HG03439 (cell line): ENCODE results near the gene SLC2A4RG.

ENCODE experiments used
- ATAC-seq: cut with Tn5 transposase; IDR thresholded peaks from one replicate; pipeline ENCODE4 v1.9.1; 2021; ENCODE audit warnings: mild to moderate bottlenecking, moderate library complexity; ENCODE audit not compliant: unreplicated experiment

Gene SLC2A4RG

DNA sequence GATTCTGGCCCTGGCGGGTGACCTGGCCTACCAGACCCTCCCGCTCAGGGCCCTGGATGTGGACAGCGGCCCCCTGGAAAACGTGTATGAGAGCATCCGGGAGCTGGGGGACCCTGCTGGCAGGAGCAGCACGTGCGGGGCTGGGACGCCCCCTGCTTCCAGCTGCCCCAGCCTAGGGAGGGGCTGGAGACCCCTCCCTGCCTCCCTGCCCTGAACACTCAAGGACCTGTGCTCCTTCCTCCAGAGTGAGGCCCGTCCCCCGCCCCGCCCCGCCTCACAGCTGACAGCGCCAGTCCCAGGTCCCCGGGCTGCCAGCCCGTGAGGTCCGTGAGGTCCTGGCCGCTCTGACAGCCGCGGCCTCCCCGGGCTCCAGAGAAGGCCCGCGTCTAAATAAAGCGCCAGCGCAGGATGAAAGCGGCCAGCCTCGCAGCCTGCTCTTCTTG, 868 bp upstream of the SLC2A4RG start:
- ATAC-seq = no peak

DNA sequence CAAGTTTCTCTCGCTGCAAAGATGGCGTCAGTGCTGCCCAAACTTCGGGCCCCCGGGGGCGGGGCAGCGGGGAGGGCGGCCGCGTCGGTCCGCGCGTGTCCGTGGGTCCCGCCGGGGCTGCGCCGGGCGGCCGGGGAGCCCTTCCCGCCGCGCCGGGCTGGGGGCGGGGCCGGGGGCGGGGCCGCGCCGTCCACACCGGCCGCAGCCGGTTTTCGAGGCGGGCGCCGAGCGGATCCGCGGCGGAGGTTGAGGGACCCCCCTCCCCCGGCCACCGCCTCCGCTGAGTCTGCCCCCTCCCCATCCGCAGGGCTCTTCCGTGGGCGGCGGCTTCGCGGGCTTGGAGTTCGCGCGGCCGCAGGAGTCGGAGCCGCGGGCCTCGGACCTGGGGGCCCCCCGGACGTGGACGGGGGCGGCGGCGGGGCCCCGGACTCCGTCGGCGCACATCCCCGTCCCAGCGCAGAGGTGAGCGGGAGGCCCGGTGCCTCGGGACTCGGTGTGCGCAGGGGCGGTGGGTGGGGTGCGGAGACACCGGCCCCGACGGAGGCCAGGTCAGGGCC, 572 bp downstream of the SLC2A4RG start:
- no peak for ATAC-seq

GRCh38 chr20:63740627-63741353, 1.2 kb downstream of the SLC2A4RG start:
- no peak for ATAC-seq

- no peak for ATAC-seq
Observed at GRCh38 chr20:63741354-63741675, 1.7 kb downstream of the SLC2A4RG start.

DNA sequence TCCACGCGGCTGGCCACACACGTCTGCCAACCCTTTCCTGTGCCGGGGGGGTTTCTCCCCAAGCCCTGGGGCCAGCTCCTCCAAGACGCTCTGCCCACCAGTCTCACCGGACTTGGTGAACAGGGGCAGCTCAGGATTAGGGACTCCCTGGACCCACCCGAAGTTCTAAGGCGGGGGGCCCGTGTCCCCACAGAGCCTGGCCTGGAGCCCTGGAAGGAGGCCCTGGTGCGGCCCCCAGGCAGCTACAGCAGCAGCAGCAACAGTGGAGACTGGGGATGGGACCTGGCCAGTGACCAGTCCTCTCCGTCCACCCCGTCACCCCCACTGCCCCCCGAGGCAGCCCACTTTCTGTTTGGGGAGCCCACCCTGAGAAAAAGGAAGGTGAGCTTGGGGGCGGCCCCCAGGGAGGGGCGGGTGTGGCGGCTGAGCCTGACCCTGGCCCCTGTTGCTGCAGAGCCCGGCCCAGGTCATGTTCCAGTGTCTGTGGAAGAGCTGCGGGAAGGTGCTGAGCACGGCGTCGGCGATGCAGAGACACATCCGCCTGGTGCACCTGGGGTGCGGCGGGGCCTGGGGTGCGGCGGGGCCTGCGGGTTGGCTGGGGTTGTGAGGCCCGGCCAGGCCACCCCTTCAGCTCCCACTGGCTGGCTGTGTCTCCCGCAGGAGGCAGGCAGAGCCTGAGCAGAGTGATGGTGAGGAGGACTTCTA, 2.3 kb downstream of the SLC2A4RG start:
- no peak for ATAC-seq

- no peak for ATAC-seq
Observed at GRCh38 chr20:63742381-63743024, 2.9 kb downstream of the SLC2A4RG start.

- ATAC-seq = no peak
Observed at GRCh38 chr20:63743210-63743970, 3.8 kb downstream of the SLC2A4RG start.

- no peak for ATAC-seq
Observed at GRCh38 chr20:63744158-63744557, 4.6 kb downstream of the SLC2A4RG start.

DNA sequence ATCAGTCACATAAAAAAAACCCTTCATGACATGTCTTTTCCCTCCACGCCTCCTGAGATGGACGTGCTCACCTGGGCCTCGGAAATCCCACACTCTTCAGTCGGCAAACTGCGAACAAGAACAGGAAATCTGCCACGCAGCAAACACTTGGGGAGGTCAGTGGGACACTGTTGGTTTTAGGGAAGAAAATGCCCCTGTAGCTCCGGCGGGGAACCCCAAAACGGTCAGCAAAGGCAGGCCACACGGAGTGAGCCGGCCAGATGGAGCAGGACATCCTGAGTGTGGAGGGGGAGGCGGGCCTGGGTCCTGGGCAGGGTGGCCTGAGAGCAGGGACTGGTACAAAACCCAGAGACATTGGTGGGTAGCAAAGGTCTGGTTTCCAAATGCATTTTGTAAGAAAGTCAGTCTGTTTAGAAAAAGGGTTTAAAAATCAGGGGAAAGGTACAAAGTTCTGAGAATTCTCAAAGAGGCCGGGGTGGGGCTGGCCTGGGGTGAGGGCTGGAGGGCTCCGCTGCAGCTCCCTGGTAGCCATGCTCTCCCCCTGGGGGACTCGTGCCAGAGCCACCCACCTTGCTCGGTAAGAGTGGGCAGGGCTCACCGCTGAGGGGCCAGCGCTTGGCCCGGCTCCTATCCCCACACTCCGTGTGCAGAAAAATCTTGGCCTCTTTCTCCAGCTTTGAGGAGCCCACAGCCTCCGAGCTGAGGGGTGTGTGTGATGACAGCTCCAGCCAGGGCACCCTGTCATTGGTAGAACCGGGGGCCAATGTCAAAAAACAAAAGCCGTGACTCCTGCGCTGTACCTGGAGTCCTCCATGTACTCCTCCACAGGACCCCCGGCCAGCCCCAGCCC, 5.2 kb downstream of the SLC2A4RG start:
- no peak for ATAC-seq

- no peak for ATAC-seq
Observed at GRCh38 chr20:63745424-63745805, 5.8 kb downstream of the SLC2A4RG start.

DNA sequence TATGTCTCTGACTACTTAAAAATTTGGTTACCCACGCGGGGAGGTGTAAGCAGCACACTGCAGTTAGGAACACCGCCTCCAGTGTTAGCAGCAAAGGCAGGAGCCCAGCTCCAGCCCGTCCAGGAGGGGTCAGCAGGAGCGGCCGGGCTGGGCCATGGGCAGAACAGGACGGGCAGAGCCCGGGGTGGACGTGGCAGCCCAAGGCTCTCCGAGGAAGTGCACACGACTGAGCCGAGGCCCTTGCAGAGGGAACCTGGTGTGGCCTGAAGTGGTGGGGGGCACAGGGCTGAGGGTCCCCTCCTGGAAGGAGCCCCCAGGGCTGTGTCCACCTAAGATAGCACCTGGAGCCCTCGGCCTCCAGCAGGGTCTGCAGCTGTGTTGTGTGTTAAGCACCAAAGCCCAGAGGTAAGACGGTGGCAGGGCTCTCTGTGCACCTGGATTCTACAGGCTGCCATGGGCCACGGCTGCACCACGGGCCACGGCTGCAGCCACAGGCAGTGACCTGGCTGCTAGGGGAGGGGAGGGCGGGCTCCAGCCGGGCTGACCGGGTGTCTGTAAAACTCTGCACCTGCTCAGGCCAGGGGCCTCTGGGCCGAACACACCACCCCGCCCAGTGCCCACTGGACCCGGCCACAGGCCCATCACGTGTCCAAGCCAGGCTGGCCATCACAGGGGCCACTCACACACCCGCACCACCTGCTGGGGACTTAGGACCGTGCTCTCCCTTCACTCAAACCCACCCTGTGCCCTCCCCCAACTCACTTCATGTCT, 6.6 kb downstream of the SLC2A4RG start:
- ATAC-seq = no peak

GRCh38 chr20:63746751-63747315, 7.3 kb downstream of the SLC2A4RG start:
- ATAC-seq = no peak

- no peak for ATAC-seq
Observed at GRCh38 chr20:63747622-63748069, 8.1 kb downstream of the SLC2A4RG start.

DNA sequence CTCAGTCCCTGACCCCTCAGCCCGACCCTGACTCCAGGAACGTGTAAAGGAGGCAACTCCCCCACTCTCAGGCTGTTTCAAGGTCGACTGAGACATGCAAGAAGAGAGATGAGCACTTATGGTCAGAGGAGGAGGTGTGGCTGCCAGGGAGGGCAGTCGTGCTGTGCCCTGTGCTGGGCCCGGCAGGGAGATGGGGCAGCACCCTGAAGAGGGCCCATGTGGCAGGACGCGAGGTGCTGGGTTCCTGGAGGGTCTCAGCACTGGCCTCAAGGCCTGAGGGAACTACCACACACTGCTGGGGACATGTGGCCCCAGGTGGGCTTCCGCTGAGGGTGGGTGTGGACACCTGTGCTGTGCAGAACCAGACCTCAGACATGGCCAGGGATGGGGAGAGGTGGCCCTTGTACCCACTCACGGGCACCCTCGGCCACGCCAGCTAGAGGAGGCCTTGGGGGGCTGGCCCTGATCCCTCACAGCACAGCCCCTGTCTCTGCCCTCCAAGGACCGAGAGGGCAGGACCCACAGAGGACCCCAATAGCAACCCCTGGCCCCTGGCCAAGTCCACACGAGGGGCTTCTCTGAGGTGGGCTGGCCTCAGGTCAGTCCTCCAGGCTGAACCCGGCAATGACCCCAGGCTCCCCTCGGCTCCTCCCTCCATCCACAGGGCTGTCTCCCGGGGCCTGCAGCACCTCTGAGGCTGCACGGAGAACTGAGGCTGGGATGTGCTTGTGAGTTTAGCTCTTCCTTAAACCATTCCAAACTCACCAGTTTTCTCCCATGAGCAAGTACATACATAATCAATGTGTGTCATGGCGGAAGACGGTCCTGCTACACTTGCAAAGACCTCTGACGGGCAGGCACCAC, 8.7 kb downstream of the SLC2A4RG start:
- no peak for ATAC-seq

- ATAC-seq = no peak
Observed at GRCh38 chr20:63748934-63749270, 9.3 kb downstream of the SLC2A4RG start.

DNA sequence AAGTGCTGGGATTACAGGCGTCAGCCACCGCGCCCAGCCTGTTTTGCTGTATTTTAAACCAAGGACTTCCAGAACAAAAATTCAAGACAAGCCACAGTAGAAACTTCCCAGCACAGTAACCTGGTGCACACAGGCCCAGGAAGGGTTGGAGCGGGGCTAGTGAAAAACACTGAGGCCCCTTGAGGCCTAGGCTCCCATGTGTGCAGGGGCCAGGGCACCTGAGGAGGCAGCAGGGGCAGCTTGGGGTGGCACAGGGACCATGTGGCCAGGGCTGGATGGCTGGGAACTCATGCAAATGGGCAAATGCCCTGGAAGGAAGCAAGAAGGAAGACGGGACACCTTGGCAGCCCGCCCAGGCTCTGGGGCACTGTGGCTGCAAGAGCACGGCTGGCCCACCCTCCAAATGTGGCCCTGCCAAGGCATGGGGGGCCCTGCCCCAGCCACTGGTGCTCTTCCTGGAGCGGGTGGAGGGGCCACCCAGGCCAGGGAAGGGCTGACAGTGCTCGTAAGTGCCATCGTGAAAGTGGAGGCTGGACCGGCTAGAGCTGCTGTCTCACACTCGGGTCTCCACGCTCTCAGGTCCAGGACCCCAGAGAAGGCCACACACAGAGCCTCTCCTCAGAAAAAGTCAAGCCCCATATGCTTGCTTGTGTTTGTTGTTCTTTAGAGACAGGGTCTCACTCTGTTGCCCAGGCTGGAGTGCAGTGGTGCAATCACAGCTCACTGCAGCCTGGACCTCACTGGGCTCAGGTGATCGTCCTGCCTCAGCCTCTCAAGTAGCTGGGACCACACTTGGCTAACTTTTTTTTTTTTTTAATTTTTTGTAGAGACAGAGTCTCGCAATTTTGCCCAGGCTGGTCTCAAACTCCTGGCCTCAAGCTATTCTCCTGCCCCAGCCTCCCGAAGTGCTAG, 10.3 kb downstream of the SLC2A4RG start:
- no peak for ATAC-seq

- no peak for ATAC-seq
Observed at GRCh38 chr20:63750807-63751470, 11.4 kb downstream of the SLC2A4RG start.
